ENCODE results near the gene ATF5.
A peak's percentile ranks its signal among the peaks of the same experiment; 100 is the strongest.

Gene ATF5

DNA sequence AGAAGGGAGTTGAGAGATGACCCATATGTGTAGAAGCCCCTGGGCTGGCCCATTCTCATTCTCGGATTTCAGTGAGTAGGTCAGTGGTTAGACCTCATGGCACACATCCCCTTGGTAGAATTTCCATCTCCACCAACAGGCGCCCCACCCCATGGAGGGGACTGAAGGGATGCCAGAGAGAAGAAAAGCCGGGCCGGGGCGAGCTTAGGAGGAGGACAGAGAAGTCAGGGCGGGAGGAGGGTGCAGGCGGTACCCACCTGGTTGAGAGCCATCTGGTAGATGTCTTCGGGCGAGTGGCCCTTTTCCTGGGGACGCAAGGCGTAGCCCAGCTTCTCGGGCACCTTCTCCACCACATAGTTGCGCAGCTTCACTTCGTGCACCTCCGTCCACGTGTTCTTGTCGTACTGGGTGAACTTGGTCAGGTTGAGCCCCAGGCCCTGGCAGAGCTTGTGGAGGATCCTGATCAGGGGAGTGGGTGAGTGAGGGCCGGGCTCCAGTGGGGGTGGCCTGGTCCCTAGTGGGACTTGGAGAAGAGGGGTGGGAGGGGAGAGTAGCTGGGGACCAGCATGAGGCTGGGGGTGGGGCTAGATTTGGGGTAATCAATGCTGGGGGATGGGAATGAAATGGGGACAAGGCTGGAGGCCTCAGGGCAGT is 34.9 kb upstream of the ATF5 start:
- intact Hi-C loops (cut with DNase I): no loop called here
- DNase-seq: no peak

DNA sequence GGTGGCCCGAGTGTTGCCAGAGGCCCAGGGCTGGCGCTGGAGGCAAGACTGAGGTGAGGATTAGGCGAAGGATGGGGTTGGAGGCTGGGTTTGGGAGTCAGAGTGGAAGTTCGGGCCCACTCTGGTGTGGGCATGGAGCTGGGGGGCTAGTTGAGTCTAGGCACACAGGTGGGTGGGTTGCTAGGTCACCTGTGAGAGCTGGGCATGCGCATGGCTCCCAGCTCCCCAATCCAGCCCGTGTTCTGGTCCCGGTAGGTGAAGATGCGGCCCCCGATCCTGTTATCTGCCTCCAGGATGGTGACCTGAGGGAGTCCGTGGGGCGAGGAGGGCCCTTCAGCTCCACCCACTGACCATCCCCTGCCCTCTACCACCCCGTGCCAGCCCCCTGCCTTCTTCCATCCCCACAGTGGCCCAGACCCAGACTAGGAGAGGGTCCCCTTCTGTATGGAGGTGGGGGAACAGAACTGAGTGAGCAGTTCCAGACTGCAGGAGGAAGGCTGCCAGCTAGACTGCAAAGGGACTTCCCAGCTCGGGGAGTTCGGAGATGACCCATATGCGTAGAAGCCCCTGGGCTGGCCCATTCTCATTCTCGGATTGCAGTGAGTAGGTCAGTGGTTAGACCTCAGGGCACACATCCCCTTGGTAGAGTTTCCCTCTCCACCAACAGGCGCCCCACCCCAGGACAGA is 34.0 kb upstream of the ATF5 start:
- DNase-seq: no peak
- intact Hi-C loops (cut with DNase I): no loop called here

DNA sequence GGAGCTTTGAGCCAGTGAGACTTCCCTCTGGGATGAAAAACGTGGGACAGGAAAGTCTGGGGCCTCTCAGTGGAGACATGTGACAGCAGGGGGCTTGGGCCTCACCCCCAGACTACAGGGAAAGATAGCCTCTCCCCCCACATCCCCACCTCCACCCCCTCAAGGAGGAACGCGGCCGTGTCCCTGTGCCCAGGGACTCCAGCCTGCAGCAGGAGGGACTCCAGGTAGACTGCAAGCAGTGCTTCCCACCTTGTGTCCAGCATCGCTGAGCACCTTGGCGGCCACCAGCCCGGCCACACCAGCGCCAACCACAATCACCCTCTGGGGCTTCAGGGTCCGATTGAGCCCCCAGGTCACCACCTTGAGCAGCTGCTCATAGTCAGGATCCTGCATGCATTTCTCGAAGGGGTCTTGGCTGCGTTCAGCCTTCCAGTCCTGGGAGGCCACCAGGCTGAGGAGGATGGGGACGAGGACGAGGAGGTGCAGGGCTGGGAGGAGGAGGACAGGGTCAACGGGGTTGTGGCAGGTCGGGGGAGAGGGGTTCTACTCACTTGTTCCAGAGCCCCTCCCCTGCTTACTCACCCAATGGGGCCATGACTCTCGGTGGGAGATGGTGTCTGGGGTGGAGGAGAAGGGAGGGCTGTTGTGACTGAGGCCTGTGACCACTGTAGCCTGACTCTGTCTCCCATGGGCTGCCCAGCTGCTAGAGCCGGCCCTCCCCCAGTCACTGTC is 33.3 kb upstream of the ATF5 start:
- intact Hi-C loops (cut with DNase I): no loop called here
- DNase-seq: no peak

DNA sequence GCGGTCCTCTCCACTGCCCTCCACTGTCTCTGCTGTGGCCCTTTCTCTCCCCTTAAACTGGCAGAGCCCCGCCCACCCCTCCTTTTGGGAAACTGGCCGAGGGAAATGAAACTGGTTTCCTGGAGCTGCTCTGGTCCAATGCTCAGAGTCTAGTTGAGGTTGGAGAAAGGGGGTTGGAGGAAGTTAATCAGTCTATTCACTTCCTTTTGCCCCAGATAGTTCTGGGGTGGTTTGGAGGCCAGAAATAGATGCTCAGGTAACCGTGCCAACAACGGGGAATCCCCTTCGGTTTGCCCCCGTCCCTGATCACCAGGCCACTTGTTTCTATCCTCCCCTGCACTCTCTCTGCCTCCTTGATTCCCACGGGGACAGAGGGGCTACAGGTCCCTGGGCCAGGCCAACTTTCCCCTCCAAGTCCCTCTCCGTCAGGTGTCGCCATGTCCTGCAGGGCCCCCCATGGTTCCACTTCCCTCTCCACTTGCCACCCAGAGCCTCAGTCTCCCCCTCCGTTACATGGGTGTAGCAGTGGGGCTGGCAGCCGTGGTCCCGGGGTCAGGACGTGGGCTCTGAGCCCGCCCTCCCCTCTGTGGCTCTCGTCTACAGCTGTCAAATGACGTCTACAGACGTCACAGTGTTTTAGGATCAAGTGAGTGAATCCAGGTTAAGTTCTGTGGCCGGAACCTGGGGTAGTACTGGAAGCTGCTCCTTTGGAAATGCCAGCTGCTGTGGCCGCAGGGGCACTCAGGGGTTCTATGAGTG is 32.0 kb upstream of the ATF5 start, which contains the start of gene IL4I1:
Gene IL4I1, minus strand, starts transcription at position 25 of the 759 bp plus-strand sequence. CDS start 727 bp downstream, outside the sequence.
- intact Hi-C loops (cut with DNase I): no loop called here
- DNase-seq: no peak

DNA sequence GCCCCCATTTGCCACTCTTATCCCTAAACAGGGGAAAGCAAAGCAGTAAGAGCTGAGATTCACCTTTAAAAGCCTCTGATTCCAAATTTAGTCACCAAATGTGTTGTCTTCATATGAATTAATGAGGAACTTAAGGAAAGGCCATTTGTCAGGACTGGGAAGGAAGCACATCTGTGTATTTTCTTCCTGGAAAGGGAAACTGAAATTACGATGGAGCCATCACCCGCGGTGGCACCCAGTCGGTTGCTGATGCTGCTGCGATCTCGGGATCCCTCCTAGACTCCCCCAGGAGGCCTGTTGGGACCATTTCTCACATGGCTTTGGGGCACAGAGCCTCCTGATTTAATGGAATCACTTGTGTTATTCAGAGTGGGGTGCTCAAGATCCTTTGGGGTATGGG is 24.9 kb upstream of the ATF5 start:
- no peak for DNase-seq
- intact Hi-C loops (cut with DNase I): no loop called here

DNA sequence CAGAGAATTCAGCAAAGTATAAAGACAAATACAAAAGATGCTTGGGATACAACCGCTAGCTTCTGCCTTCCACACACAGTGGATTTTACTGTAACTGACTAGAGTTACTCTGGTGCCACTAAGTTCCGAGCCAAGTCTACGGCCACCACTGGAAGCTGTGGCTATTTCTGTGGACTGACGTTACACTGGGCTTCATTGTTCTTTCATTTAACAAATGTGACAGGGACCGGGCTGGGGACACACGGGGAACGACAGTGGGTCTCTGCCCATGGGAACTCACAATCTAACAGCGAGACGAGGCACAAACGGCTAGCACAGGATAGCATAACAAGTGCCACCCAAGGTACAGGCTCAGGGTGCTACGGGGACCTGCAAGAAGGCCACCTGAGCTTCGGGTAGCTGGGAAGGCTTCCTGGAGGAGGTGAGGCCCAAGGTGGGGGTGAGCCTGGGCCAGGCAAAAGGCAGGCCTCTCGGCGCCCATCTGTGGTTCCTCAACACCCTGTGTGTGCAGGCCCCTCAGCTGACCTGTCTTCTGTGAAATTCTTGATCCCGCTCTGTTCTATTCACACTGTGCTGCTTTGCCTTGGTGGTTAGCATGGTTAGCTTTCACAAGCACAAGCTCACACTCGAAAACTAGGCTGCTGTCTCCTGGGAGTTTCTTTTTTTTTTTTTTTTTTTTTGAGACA is 22.0 kb upstream of the ATF5 start:
- peak in 1 of 10 donors; percentile 43 for DNase-seq
- intact Hi-C loops (cut with DNase I): no loop called here

DNA sequence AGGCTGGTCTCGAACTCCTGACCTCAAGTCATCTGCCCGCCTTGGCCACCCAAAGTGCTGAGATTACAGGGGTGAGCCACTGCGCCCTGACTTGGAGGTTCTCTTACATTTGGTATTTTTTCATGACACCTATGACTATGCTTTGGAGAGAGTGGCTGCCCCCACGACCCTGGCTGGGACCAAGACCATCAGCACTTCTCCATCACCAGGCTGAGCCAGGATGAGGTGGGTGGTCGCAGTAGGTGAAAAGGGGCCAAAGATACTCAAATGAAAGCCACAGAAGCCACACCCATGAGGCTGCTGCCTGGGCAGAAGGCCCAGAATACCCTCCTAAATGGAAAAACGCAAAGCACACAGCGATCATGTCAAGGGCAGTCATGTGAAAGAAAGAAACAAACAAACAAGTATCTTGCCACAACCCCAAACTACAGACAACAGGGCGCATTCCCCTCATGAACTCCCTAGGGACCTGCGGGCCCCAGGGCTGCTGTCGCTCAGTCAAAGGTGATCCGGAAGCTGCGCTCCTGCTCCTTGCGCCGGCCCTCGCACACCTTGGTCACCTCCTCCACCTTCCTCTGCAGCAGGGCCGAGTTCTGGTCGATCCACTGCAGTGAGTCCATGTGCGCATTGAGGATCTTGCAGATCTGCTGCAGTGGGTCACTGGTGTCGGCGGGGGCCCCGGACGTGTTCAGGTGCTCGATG is 21.1 kb upstream of the ATF5 start:
- intact Hi-C loops (cut with DNase I): no loop called here
- no peak for DNase-seq

DNA sequence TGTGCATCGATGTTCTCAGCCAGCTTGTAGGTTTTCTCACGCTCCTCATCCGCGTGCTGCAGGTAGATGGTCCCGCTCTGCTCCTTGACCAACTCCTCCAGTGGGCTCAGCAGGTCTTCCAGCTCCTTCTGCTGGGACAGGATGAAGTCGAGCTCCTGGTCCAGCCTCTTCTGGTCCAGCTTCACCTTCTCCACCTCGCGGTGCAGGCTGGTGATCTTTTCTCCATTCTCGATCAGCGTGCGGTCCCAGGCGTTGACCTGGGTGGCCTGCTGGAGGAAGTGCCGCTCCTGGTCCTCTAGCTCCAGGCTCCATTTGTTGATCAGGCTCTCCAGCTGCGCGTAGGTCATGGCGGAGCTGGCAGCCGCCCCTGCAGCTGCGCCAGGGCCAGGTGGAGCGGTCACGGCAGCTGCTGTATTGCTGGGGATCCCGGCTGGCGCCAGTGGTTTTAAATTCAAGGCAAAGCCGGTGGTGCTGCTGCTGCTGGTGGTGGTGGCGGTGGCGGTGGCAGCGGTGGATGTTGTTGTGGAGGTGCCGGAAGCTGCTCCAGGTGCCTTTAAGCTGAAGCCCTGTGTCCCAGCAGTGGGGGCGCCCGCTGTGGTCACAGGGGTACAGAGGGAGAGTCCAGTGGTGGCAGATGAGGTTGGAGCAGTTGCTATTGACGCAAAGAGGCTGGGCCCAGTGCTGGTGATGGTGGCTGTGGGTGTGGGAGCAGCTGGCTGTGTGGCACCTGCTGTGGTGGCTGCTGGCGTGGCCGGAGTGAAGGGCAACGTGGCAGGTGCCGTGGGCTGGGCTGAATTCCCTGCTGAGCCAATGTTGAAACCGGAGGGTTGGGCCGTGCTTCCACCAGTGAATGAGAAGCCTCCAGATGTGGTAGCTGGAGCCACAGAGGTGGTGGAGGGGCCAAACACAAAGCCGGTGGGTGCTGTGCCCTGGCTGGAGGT is 20.3 kb upstream of the ATF5 start:
- intact Hi-C loops (cut with DNase I): no loop called here
- no peak for DNase-seq

DNA sequence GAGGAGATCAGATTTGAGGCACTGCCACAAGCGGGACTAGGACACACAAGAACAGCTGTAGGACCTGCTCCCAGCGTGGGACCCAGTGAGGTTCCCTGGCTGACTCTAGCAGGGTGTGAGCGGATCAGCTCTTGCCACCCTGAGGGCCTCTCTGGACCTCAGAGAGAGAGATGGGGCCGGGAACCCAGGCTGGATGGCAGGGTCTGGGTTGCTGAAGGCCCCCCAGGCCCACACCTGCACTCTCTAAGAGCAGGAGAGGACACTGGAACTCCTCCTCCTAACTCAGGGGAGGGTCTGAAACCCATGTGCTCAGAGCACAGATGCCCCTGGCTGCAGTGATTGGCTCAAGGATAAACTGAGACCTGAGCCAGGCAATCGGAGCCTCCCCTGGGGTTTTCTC is 18.8 kb upstream of the ATF5 start:
- DNase-seq: no peak
- intact Hi-C loops (cut with DNase I): no loop called here

DNA sequence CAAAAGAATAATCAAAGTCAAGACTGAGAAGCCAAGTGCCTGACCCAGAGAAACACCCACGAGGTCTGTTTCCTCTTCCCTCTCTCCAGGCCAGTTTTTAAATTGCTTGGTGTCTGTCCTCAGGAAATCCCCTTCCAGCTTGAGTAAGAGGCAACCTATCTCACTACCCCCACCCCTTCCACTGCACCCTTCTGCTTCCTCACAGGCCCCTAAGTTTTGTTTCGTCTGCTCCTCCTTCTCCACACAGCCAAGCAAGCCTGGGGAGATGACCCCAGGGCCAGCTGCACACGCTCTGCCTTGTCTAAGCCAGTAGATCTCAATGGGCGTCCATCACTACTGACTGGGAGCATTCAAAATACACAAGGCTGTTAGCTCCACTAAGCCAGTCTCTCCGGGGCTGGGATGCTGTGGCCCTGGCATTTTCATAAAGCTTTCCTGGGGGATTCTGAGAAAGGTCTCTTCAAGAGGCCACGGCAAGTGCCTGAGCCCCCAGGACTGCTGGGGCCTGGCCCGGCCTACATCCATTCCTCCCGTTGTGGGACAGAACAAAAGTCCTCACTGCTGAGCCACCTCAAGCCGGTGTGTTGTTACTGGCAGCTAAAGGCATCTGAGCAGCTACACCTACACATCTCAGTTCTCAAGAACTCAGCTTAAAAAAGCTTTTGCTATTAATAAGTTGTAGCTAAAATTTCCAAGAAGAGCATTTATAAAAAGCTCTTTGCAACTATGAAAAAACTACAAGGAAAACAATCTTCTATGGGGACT is 17.4 kb upstream of the ATF5 start:
- no peak for DNase-seq

DNA sequence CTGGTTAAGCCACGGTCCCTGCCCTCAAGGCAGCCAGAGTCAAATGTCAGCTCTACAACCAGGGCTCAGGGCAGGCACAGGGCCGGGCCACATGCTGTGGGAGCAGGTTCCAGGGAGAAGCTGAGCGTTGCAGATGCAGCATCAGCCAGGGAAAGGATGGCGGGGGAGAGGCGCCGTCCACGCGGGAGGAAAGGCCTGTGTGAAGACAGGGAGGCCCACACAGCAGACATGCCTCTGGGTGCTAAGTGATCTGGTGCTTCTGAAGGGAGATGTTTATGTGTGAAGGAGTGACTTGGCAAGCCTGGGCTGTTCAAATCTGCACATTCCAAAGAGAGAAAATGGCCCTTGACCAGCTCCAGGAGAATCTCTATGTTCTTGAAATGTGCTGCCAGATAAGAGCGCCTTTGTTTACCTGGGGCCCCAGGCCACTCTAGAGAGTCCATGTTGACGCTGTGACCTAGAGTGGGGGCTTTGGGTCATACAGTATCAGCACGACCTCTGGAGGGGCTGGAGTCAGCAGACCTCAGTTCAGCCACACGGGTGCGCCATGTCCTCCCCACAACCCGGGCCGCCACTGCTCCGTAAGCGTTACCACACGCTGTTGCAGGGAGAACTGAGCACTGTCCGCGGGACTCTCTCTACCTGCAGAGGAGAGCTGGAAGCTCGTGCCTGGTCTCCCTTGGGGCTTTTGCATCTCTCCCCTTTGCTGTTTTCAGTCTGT is 15.9 kb upstream of the ATF5 start:
- peak in 8 of 10 donors; percentile 58 to 96 (median 78) for DNase-seq
- intact Hi-C loops (cut with DNase I): no loop called here

More for the DNA sequence above, 17.4 kb upstream of the ATF5 start:
- intact Hi-C loops (cut with DNase I): no loop called here

DNA sequence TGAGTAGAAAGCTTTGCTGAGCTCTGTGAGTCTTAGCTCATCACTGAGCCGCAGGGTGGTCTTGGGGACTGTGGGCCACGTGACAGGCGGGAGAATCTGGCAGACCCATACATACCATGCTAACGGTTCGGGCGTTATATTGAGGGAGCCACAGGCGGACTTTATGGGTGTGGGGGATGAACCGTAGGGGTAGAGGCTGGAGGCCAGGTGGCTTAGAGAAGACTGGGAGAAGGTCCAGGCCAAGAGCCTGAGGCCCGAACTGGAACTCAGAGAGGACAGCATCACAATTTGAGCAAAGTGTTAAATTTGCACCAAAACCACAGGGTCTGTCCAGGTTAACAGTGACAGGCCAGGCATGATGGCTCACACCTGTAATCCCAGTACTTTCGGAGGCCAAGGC is 15.3 kb upstream of the ATF5 start:
- intact Hi-C loops (cut with DNase I): no loop called here

DNA sequence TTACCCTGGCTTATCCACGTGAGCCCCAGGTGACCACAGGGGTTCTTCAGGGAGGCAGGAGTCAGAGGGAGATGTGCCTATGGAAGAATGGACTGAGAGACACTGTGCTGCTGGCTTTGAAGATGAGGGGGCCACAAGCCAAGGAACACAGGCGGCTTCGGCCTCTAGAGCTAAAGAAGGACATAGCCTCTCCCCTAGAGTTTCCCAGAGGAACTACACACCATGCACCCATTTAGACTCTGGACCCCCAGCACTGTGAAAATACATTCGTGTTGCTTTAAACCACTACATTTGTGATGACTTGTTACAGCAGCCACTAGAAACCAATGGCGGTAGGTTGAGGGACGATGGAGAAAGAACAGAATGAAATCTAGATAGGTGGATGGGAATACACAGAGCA is 13.7 kb upstream of the ATF5 start:
- intact Hi-C loops (cut with DNase I): no loop called here
- DNase-seq: no peak

More for the DNA sequence above, 15.3 kb upstream of the ATF5 start:
- no peak for DNase-seq

DNA sequence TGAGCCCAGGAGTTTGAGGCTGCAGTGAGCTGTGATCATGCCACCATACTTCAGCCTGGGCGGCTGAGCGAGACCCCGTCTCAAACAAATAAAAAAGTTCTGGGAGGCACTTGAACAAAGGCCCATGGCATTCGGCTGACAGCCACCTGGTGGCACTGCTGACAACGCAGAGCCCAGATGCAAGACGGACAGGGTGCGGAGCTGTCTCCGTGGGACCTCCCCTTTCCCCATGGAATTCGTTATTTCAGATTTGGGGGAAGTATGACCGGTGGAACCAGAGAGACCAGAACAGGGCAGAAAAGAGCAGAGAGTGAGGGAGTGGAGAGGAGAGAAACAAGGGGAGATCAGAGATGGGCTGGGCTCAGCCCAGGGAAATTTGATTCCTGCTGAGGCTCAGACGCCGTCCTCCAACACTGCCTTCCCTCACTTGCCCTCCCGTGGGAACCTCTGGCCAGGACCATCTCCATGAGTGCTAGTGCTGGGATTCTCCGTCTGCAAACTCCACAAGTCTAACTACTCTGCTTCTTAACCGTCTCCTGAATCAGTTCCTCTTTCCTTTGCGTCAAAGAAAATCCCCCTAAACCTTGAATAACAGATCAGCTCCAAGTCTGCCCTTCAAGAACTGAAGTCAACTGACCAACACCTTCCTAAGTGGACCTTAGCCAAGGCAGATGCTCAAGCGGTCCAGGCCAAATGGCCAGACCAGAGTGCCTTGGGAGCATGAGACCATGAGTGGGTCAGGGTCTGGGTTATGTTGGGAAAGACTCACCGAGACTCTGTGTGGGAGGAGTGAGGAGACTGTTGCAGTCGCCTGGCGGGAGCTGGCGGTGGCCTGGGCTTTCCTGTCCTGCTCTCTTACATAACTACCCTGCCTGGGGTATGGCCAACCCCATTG is 11.9 kb upstream of the ATF5 start:
- peak in 1 of 10 donors; percentile 91 for DNase-seq
- intact Hi-C loops (cut with DNase I): no loop called here

DNA sequence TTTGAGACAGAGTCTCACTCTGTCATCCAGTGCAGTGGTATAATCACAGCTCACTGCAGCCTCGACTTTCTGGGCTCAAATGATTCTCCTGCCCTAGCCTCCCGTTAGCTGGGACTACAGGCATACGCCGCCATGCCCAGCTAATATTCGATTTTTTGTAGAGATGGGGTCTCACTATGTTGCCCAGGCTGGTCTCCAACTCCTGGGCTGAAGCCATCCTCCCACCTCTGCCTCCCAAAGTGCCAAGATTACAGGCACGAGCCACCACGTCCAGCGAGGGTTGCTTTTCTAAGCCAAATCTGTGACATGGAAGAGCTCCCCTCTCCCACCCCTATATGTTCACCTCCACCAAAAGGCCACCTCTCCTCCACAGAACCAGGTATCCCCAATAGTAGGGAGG is 10.9 kb upstream of the ATF5 start:
- intact Hi-C loops (cut with DNase I): no loop called here
- no peak for DNase-seq

Measured in posterior cingulate gyrus (tissue), 11 donors.